K562 (cell line): Measurements from ENCODE around the gene RUNX1. TPM values are rescaled to one million over a fixed set of nuclear protein-coding genes. Genes with fewer than 3 reads are reported as not detected.
A peak's percentile ranks its signal among the peaks of the same experiment; 100 is the strongest.

ENCODE experiments used
- CBFA2T3 ChIP-seq: fragments of 450-650 bp; IDR thresholded peaks from 2 replicates; pipeline ENCODE4 v1.6.1; 2017
- COPS2 ChIP-seq: fragments of 450-650 bp; conservative IDR thresholded peaks from 2 replicates; pipeline ENCODE4 v1.6.1; 2016; ENCODE audit warnings: mild to moderate bottlenecking, moderate library complexity
- FIP1L1 ChIP-seq: fragments of 200-400 bp; formaldehyde crosslinking; IDR thresholded peaks from 2 replicates; pipeline ENCODE4 v1.6.1; 2018; ENCODE audit warnings: mild to moderate bottlenecking, low read depth, low read length; ENCODE audit not compliant: poor library complexity, severe bottlenecking
- FOXA3 ChIP-seq, 2 experiments: fragments of 450-650 bp in 1 of 2; sonication (generic) in 1 of 2; formaldehyde crosslinking; IDR thresholded peaks in 1 of 2; conservative IDR thresholded peaks in 1 of 2; 2 replicates each; pipeline versions ENCODE4 v1.4.0 to v1.8.0; 2020 to 2022; ENCODE audit warnings: mild to moderate bottlenecking in 2 of 2, missing genetic modification reagents in 1 of 2
- MAFK ChIP-seq: IDR thresholded peaks from 2 replicates; pipeline ENCODE4 v1.6.1; 2011; ENCODE audit warnings: low read length, improper control_type of control experiment
- NKRF ChIP-seq: fragments of 450-650 bp; IDR thresholded peaks from 2 replicates; pipeline ENCODE4 v1.6.1; 2016; ENCODE audit warnings: borderline replicate concordance
- NONO ChIP-seq, 2 experiments: fragments of 200-400 bp in 1 of 2; fragments of 450-650 bp in 1 of 2; formaldehyde crosslinking in 1 of 2; IDR thresholded peaks; 2 replicates each; pipeline ENCODE4 v1.6.1; 2017; ENCODE audit warnings: low read depth in 2 of 2, mild to moderate bottlenecking in 2 of 2, moderate library complexity in 2 of 2, low read length in 1 of 2
- NR2C1 ChIP-seq, 2 experiments: fragments of 450-650 bp; IDR thresholded peaks; 2 replicates each; pipeline ENCODE4 v1.6.1; 2017; ENCODE audit warnings: mild to moderate bottlenecking in 2 of 2, antibody characterized with exemption in 1 of 2, inconsistent platforms in 1 of 2, missing compliant biosample characterization in 1 of 2, missing genetic modification characterization in 1 of 2
- POU5F1 ChIP-seq: fragments of 150-350 bp; IDR thresholded peaks from 2 replicates; pipeline ENCODE4 v1.6.1; 2014; ENCODE audit warnings: borderline replicate concordance, low read length, low read depth, mild to moderate bottlenecking; ENCODE audit not compliant: partially characterized antibody
- RNF2 ChIP-seq: sonication (generic); IDR thresholded peaks from 2 replicates; pipeline ENCODE4 v1.6.1; 2016
- RREB1 ChIP-seq: fragments of 250-450 bp; sonication (Bioruptor Pico); IDR thresholded peaks from 2 replicates; pipeline ENCODE4 v1.4.0; 2020
- SMARCE1 ChIP-seq: fragments of 450-650 bp; IDR thresholded peaks from 2 replicates; pipeline ENCODE4 v1.7.1; 2016; ENCODE audit warnings: mild to moderate bottlenecking
- ZBTB43 ChIP-seq: sonication (generic); formaldehyde crosslinking; IDR thresholded peaks from 2 replicates; pipeline ENCODE4 v1.8.0; 2023; ENCODE audit warnings: mild to moderate bottlenecking, missing genetic modification reagents
- ZNF592 ChIP-seq: fragments of 450-650 bp; IDR thresholded peaks from 2 replicates; pipeline ENCODE4 v1.6.1; 2017; ENCODE audit warnings: antibody characterized with exemption, mild to moderate bottlenecking
- polyA plus RNA-seq, 8 experiments: library from polyadenylated mRNA; depleted of rRNA in 4 of 8; stranded (reverse) in 5 of 8; unstranded in 3 of 8; fragments of >200 nt; fragmentation: Nextera tagmentation in 2 of 8; fragmentation: Illumina TruSeq in 1 of 8; extraction: Ambion mirVana in 2 of 8; extraction: Trizol in 1 of 8; gene quantifications; 2 replicates each; pipeline versions ENCODE4 v1.2.1 to v1.2.3, GENCODE V29; 2011 to 2014; ENCODE audit warnings: inconsistent platforms in 1 of 8, missing spikeins in 1 of 8
- total RNA-seq, 7 experiments: library from RNA; depleted of rRNA in 6 of 7; stranded (reverse); fragments of >200 nt in 6 of 7; fragmentation: Illumina TruSeq in 2 of 7; extraction: Trizol in 2 of 7; gene quantifications; 2 replicates each; pipeline versions ENCODE4 v1.2.1 to v1.2.3, GENCODE V29; 2011 to 2021; ENCODE audit warnings: low replicate concordance in 1 of 7

The RUNX1 gene
- total and polyA plus RNA-seq, 9 of the 15 experiments (the other 6 are each of a cell fraction or from before 2014, with no cell fraction given): 2.2 to 68.6 (median 17.8) TPM

- TF ChIP-seq SMARCE1: 0 out of 2 replicates have a peak, but pooled peaks have one; percentile 32
- no peak for TF ChIP-seq RREB1 (CRISPR knock-in tag)
- peak; percentile 55; the same call in 1 of the 2 replicates for TF ChIP-seq MAFK
- TF ChIP-seq NR2C1 (IDR thresholded peaks at IDR 0.05): no peak
- TF ChIP-seq NR2C1 (tag; IDR thresholded peaks at IDR 0.05): no peak
- TF ChIP-seq RNF2: no peak
- TF ChIP-seq FIP1L1: no peak
- TF ChIP-seq FOXA3 (CRISPR knock-in tag; conservative IDR thresholded peaks at IDR 0.05 in 1 of 2, IDR thresholded peaks at IDR 0.05 in 1 of 2): no peak
- no peak for TF ChIP-seq NKRF
- TF ChIP-seq COPS2: no peak
- no peak for TF ChIP-seq ZBTB43 (CRISPR knock-in tag)
- TF ChIP-seq NONO (IDR thresholded peaks at IDR 0.05; ENCODE audit: low read depth in 2 of 2, low read length in 1 of 2): no peak
- peak; percentile 30; the same call in 1 of the 2 replicates for TF ChIP-seq CBFA2T3
- TF ChIP-seq ZNF592: no peak
- no peak for TF ChIP-seq POU5F1
Measured at GRCh38 chr21:34950980-34951379, 98.1 kb downstream of the RUNX1 start (continued).
